ELF-1 (cell line): ENCODE results near the gene MYO16.

Source experiments
- DNase-seq: peaks from one replicate; pipeline ENCODE4 v3.0.0-alpha.2; 2016; ENCODE audit warnings: low read depth, low spot score

The MYO16 gene

GRCh38 chr13:108929532-108930206, 300.3 kb downstream of the MYO16 start:
- no peak for DNase-seq

GRCh38 chr13:108932196-108932595, 302.8 kb downstream of the MYO16 start:
- DNase-seq: no peak

- no peak for DNase-seq
Observed at GRCh38 chr13:108933061-108933460, 303.6 kb downstream of the MYO16 start.

- no peak for DNase-seq
Observed at GRCh38 chr13:108938155-108938554, 308.7 kb downstream of the MYO16 start.

- DNase-seq: no peak
Observed at GRCh38 chr13:108940121-108940520, 310.7 kb downstream of the MYO16 start.

GRCh38 chr13:108943842-108944241, 314.4 kb downstream of the MYO16 start:
- DNase-seq: no peak

- no peak for DNase-seq
Observed at GRCh38 chr13:108944760-108945159, 315.3 kb downstream of the MYO16 start.

GRCh38 chr13:108947551-108948030, 318.2 kb downstream of the MYO16 start:
- DNase-seq: no peak

GRCh38 chr13:108948251-108948671, 318.9 kb downstream of the MYO16 start:
- DNase-seq: no peak

- DNase-seq: no peak
Observed at GRCh38 chr13:108950333-108951010, 321.1 kb downstream of the MYO16 start.

- DNase-seq: no peak
Observed at GRCh38 chr13:108955741-108956140, 326.3 kb downstream of the MYO16 start.

GRCh38 chr13:108957369-108958012, 328.1 kb downstream of the MYO16 start:
- no peak for DNase-seq

- DNase-seq: no peak
Observed at GRCh38 chr13:108958013-108958376, 328.6 kb downstream of the MYO16 start.

GRCh38 chr13:108959234-108959633, 329.8 kb downstream of the MYO16 start:
- DNase-seq: no peak

- no peak for DNase-seq
Observed at GRCh38 chr13:108960006-108960405, 330.6 kb downstream of the MYO16 start.

GRCh38 chr13:108961542-108962125, 332.2 kb downstream of the MYO16 start:
- peak; percentile 25 for DNase-seq

GRCh38 chr13:108962654-108963053, 333.2 kb downstream of the MYO16 start:
- DNase-seq: no peak

GRCh38 chr13:108963276-108963810, 333.9 kb downstream of the MYO16 start:
- no peak for DNase-seq

GRCh38 chr13:108963846-108964600, 334.6 kb downstream of the MYO16 start:
- no peak for DNase-seq

- no peak for DNase-seq
Observed at GRCh38 chr13:108964606-108965005, 335.2 kb downstream of the MYO16 start.

GRCh38 chr13:108967371-108967770, 338.0 kb downstream of the MYO16 start:
- DNase-seq: no peak
